ENCODE results near the gene ADAMTS2.
"Not testable (repeated sequence)": the region's sequence is repeated elsewhere in the genome, so short reads cannot be mapped to it uniquely, and the experiment has no call there.

Gene ADAMTS2

DNA sequence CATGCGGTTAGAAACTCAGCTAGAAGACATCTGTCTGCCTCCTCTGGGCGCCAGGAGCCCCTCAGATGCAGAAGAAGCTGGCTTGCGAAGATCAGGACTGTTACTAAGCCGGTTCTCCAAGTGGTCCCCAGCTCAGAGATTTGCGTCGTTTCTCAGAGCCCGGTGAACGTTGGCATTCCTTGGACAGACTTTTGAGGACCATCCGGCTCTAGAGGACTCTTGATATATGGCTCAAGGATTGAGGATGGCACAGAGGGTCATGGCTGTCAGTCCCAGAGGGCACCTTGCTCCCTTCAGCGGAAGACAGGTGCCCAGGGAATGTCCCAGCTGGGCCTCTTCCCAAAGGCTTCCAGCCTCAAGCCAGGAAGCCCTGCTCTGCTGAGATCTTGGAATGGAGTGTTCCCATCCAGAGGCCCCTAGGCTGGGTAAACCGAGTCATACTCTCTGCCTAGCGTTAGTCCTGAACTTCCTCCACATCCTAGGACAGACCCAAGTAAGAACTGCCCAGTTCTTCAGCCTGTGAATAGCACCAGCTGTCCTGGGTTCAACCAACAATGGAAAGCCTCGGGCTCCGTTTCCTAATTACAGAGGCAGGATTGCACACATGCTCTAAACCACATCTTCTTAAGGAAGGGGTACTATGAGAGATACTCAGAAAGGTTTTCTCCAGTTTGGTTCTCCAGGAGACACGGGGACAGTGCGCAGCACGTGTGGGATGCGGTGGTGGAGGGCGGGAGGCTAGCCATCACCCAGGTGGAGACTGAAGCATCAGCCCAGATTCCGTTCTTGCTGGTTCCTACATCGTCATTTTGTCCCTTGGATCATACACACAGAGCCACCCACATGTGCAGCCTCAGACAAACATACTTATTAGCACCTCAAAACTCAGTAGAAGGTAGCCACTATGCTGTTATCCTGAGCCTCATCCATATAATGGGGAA is 233.7 kb downstream of the ADAMTS2 start:
- DNase-seq (ENCODE audit: low spot score), result no peak

DNA sequence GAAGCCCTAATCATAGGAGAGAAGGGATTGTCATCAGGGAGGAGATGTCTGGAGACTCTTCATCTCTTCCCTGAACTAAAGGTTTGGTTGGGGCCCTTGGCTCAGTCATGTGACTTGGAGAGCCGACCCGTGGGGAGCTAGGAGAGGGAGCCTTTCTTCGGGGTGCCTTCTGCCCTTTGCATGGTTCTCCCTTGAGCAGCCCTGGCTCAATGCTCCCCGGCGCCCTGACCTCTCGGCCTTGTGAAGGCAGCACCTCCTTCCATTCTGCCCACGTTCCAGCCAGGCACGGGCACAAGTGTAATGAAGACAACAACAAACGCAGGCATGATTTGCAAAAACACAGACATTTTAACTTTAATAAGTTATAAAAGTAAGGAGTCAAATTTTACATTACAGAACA is 234.7 kb downstream of the ADAMTS2 start:
- no peak for DNase-seq (ENCODE audit: low spot score)

DNA sequence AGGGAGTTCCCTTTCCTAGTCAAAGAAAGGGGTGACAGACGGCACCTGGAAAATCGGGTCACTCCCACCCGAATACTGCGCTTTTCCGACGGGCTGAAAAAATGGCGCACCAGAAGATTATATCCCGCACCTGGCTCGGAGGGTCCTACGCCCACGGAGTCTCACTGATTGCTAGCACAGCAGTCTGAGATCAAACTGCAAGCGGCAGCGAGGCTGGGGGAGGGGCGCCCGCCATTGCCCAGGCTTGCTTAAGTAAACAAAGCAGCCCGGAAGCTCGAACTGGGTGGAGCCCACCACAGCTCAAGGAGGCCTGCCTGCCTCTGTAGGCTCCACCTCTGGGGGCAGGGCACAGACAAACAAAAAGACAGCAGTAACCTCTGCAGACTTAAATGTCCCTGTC is 244.0 kb downstream of the ADAMTS2 start:
- DNase-seq (ENCODE audit: low spot score), result not testable (repeated sequence)

DNA sequence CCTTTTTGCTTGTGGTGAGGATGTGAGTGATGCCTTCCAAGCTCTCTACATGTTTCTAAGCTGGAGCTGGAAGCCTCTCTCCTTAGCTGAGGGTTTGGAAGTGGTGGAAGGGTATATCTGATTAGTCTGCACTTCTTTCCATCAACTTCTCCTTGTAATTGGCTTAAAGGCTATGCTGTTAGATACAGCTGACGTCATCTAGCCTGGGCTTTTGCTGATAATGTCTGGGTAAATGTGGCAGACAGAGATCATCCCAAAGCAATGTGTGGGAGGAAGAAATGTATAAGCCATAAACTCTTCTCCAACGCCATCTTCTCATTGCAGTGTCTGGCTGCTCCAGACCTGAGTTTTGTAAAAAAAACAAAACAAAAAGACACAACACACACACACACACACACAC is 255.8 kb downstream of the ADAMTS2 start:
- no peak for DNase-seq (ENCODE audit: low spot score)

DNA sequence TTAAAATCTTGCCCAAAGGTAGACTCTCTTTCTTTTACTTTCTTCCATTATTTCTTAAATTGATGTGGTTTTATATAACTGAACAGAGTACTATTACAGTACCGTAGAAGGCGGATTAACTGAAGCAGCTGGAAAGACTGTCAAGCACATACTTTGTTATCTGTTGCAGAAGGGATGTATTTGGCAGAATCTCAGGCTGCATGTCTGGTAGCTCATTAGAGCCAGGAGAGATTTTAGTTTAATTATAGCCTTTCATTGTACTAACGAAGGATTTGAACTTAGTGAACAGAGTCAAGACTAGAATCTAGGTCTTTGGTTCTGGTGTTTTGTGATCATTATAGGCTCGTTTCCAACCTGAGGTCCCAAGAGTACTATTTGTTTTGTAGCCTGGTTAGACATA is 264.5 kb downstream of the ADAMTS2 start:
- DNase-seq (ENCODE audit: low spot score), result no peak

DNA sequence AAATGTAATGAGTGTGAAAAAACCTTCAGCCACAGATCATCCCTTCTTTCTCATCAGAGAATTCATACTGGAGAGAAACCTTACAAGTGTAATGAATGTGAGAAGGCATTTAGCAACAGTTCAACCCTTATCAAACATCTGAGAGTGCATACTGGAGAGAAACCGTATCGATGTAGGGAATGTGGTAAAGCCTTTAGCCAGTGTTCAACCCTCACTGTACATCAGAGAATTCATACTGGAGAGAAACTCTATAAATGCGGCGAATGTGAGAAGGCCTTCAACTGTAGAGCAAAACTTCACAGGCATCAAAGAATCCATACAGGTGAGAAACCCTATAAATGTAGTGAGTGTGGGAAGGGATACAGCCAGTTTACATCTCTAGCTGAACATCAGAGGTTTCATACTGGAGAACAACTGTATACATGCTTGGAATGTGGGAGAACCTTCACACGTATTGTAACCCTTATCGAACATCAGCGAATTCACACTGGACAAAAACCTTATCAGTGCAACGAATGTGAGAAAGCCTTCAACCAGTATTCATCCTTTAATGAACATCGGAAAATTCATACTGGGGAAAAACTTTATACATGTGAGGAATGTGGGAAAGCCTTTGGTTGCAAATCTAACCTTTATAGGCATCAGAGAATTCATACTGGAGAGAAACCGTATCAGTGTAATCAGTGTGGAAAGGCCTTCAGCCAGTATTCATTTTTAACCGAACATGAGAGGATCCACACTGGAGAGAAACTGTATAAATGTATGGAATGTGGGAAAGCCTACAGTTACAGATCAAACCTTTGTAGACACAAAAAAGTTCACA is 265.9 kb downstream of the ADAMTS2 start:
- DNase-seq (ENCODE audit: low spot score), result no peak

DNA sequence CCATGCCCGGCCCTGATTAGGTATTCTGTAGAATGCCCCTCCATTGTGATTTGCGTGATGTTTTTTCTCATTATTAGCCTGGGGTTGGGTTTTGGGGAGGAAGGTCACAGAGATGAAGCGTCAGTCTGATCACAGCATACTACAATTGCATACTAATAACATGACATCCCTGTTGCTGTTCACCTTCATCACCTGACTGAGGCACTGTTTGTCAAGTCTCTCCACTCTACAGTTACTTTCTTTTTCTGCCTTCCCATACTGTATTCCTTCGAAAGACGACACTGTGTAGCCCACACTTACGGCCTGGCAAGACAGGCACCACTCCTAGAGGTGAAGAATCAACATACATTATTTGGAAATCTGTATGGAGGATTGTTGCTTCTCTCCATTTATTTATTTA is 279.6 kb downstream of the ADAMTS2 start:
- no peak for DNase-seq (ENCODE audit: low spot score)

DNA sequence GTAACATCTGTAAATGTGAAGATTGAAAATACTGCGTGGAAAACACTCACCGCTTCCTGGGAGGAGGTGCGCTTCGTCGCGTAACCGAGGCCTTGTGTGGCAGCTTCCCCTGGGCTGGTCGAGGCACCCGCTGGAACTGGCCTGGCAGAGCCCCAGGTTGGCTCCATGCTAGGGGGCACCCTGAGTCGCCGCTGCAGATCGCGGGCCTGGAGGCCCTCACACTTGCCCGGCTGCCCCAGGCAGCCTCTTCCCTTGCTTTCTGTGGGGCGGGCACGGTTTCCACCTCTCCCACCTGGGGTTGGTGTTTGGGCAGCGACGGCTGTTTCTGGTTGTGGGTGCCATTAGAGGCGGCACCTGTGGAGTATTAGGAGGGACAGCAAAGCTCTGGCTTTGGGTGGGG is 284.2 kb downstream of the ADAMTS2 start:
- DNase-seq (ENCODE audit: low spot score), result no peak
